Right lobe of liver (tissue), 6 donors: ENCODE results near the gene MATN4. TPM values are rescaled to one million over a fixed set of nuclear protein-coding genes. Genes with fewer than 3 reads are reported as not detected.
A peak's percentile ranks its signal among the peaks of the same experiment; 100 is the strongest.

Source experiments
- ATAC-seq, 4 donors: fragments of 200-7000 bp; cut with Tn5 transposase; one replicate each; pipeline ENCODE4 v1.9.1; 2020; ENCODE audit warnings: mild to moderate bottlenecking in 4 of 4, moderate library complexity in 4 of 4
- DNase-seq, 3 donors: peaks; one replicate each; pipeline ENCODE4 v3.0.0-alpha.2; 2020
- H3K27ac ChIP-seq, 3 donors: fragments of 200-600 bp; one replicate each; pipeline ENCODE4 v1.8.0; 2022
- H3K27me3 ChIP-seq, 2 donors: fragments of 200-600 bp; one replicate each; pipeline ENCODE4 v1.8.0; 2022
- H3K36me3 ChIP-seq, 4 donors: fragments of 200-600 bp; sonication (generic) in 1 of 4; one replicate each; pipeline versions ENCODE4 v1.5.1 to v1.8.0; 2017 to 2022; ENCODE audit warnings: control low read depth in 1 of 4
- H3K4me1 ChIP-seq, 4 donors: fragments of 200-600 bp; sonication (generic) in 1 of 4; one replicate each; pipeline versions ENCODE4 v1.5.1 to v1.8.0; 2017 to 2022; ENCODE audit warnings: control low read depth in 1 of 4
- H3K4me3 ChIP-seq, 3 donors: fragments of 200-600 bp; one replicate each; pipeline ENCODE4 v1.8.0; 2022
- H3K9me3 ChIP-seq, 4 donors: fragments of 200-600 bp; sonication (generic) in 1 of 4; one replicate each; pipeline versions ENCODE4 v1.5.1 to v1.8.0; 2017 to 2022; ENCODE audit warnings: control low read depth in 1 of 4
- CTCF ChIP-seq, 4 donors: fragments of 200-600 bp in 3 of 4; fragments of 450-650 bp in 1 of 4; IDR thresholded peaks; one replicate each; pipeline versions ENCODE4 v1.5.1 to v1.8.0; 2016 to 2022; ENCODE audit warnings: antibody characterized with exemption in 4 of 4, mild to moderate bottlenecking in 2 of 4
- POLR2A ChIP-seq: fragments of 450-650 bp; IDR thresholded peaks from one replicate; pipeline ENCODE4 v1.6.1; 2017; ENCODE audit warnings: antibody characterized with exemption, mild to moderate bottlenecking
- WGBS: methylation state at CpG from one replicate; pipeline ENCODE4 v1.1.6; 2018; ENCODE audit warnings: low coverage, low lambda C conversion rate; ENCODE audit not compliant: insufficient coverage; ENCODE audit errors: missing lambda C conversion rate; 5-methylcytosine and 5-hydroxymethylcytosine counted together
- intact Hi-C, 2 donors: fragments of 100-400 bp; cut with DNase I; formaldehyde crosslinking; loops; one replicate each; pipeline versions ENCODE4 v1.11.2 to v1.14.1; 2022
- total RNA-seq, 6 experiments: library from RNA; depleted of rRNA in 2 of 6; stranded (reverse); fragments of >200 nt in 2 of 6; fragmentation: NEBNext Ultra II Directional in 3 of 6; extraction: Animal tissue kit (Norgen Biotek cat#: 25700) in 3 of 6; gene quantifications; one replicate each; pipeline versions ENCODE4 v1.1.0 to v1.2.4, GENCODE V29; 2016 to 2023
- donor health status: DM: no; HTN: yes; CAD: no.
- donor health status: DM: no; HTN: no; CAD: no.
- donor health status: DM: no; HTN: no; CAD: no.
- donor health status: DM: no; HTN: yes; CAD: no.
- donor health status: DM: no; HTN: yes; CAD: no.

Gene MATN4
- total RNA-seq, 6 experiments from 2014 or later = not detected

- DNase-seq (peak; percentile 66 to 81 (median 77)), ATAC-seq (peak; percentile 75 to 89 (median 84))
- WGBS = 30% methylated on average over 4 of the region's 7 CpGs
- peak overlapping the region in 2 of 3 donors; percentile 6 to 21 for H3K27ac ChIP-seq
- peaks cover 0 to 27% (median 13%) of the 10 kb centered on the region in 4 donors for H3K36me3 ChIP-seq
- no peaks in the 10 kb centered on the region for H3K4me1 ChIP-seq
- no peaks in the 10 kb centered on the region for H3K27me3 ChIP-seq
- intact Hi-C loops = no loop called here
- no peak overlapping the region for H3K4me3 ChIP-seq
- TF ChIP-seq CTCF (IDR thresholded peaks at IDR 0.05) = peak; percentile 46 to 60 (median 54)
- no peak for TF ChIP-seq POLR2A
- no peaks in the 10 kb centered on the region for H3K9me3 ChIP-seq
These were observed 14.9 kb upstream of the MATN4 start for GRCh38 chr20:45322952-45323383.

- Histone ChIP-seq H3K36me3 (peaks cover 0 to 11% (median 4%) of the 10 kb centered on the region in 4 donors), H3K27ac (no peak overlapping the region), H3K4me3 (no peak overlapping the region), H3K27me3 (no peaks in the 10 kb centered on the region), H3K4me1 (no peaks in the 10 kb centered on the region), H3K9me3 (no peaks in the 10 kb centered on the region)
- TF ChIP-seq CTCF (IDR thresholded peaks at IDR 0.05) (no peak), POLR2A (no peak)
- no peak for ATAC-seq
- intact Hi-C loops = no loop called here
- DNase-seq = no peak
- WGBS = 73% methylated on average over 4 of the region's 5 CpGs
These were observed 13.0 kb upstream of the MATN4 start for GRCh38 chr20:45320948-45321595.

GRCh38 chr20:45318948-45319347, 10.8 kb upstream of the MATN4 start:
- WGBS = 60% methylated on average over 2 of the region's 2 CpGs
- no peaks in the 10 kb centered on the region for H3K27me3 ChIP-seq
- H3K27ac ChIP-seq = no peak overlapping the region
- DNase-seq (no peak), ATAC-seq (no peak)
- no peaks in the 10 kb centered on the region for H3K4me1 ChIP-seq
- no peaks in the 10 kb centered on the region for H3K36me3 ChIP-seq
- no peak for TF ChIP-seq CTCF (IDR thresholded peaks at IDR 0.05)
- intact Hi-C loops = loop anchor here (5.0 to 10.0 kb wide), 3 partner anchors 118 to 456 kb away; no protein-coding TSS in a partner anchor
- no peak overlapping the region for H3K4me3 ChIP-seq
- H3K9me3 ChIP-seq = no peaks in the 10 kb centered on the region

- ATAC-seq = no peak
- Histone ChIP-seq H3K4me3 (no peak overlapping the region), H3K9me3 (no peaks in the 10 kb centered on the region), H3K27ac (no peak overlapping the region), H3K27me3 (no peaks in the 10 kb centered on the region), H3K36me3 (no peaks in the 10 kb centered on the region), H3K4me1 (no peaks in the 10 kb centered on the region)
- TF ChIP-seq POLR2A (no peak), CTCF (IDR thresholded peaks at IDR 0.05) (no peak)
- no peak for DNase-seq
- WGBS = 65% methylated on average over 2 of the region's 7 CpGs
- intact Hi-C loops = loop anchor here (5.0 to 10.0 kb wide), 3 partner anchors 119 to 456 kb away; no protein-coding TSS in a partner anchor
These were observed 10.4 kb upstream of the MATN4 start for GRCh38 chr20:45318386-45318939.
